GM19023 (cell line): ENCODE data around the gene MYOZ2.

ENCODE experiments used
- ATAC-seq: cut with Tn5 transposase; IDR thresholded peaks from one replicate; pipeline ENCODE4 v1.9.1; 2021; ENCODE audit warnings: mild to moderate bottlenecking, moderate library complexity; ENCODE audit not compliant: unreplicated experiment

The MYOZ2 gene

GRCh38 chr4:119237201-119237600 is 101.6 kb downstream of the MYOZ2 start:
- no peak for ATAC-seq
